LNCAP (cell line): ENCODE results near the gene CNTNAP2.

Experiments used
- CTCF ChIP-seq: fragments of 450-650 bp; IDR thresholded peaks from 2 replicates; pipeline ENCODE4 v1.5.1; 2017; ENCODE audit warnings: mild to moderate bottlenecking

CNTNAP2 gene

DNA sequence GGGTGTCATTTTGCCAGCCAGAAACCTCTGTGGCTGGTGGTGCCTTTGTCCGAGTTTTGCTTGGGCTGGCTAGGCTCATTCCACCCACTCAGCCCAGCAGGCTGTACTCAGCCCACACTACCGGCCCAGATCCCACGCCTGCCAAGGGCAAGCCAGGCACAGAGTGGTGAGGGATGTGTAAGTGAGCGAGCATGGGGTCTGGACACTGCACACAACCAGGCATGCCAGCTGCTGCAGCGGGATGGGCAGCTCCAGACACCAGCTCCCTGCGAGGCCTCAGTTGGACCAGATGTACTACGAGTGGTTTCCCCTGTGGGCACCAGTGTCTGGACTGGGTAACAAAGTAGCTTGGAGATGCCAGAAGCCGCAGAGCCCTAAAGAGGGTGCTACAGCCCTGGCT lies 2339.8 kb downstream of the CNTNAP2 start:
- TF ChIP-seq CTCF, result no peak

DNA sequence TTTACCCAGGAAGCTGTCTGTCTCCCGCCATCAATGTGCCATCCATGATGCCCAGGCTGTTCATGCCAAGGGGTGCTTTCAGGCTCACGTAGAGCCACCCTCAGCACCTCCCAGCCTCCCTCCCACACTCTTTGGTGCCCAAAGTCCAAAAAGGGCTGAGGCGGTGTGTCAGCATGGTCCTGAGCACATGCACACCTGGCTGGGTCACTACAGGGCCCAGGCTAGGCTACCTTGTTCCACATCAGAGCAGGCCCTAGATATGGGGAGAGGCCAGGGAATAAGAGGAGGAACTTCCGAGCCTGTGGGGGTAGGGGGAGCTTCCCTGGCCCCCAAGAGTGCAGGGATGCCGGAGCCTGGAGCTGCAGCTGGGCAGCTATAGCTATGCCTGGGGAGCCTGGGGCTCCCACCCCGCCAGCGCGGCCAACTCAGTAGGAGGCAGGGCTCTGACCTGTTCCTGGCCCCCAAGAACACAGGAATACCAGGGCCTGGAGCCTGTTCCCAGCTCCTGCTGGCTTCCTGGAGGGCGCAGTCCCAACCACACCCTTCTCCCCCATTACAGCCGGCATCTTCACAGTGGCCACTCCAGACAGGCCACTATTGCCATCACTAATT lies 2340.8 kb downstream of the CNTNAP2 start:
- TF ChIP-seq CTCF, result no peak

GRCh38 chr7:148458263-148458662 lies 2341.7 kb downstream of the CNTNAP2 start:
- TF ChIP-seq CTCF, result no peak

- no peak for TF ChIP-seq CTCF
Observed at GRCh38 chr7:148461392-148462179, 2345.0 kb downstream of the CNTNAP2 start.

- TF ChIP-seq CTCF, result no peak
Observed at GRCh38 chr7:148463210-148463609, 2346.6 kb downstream of the CNTNAP2 start.

- no peak for TF ChIP-seq CTCF
Observed at GRCh38 chr7:148464947-148465346, 2348.3 kb downstream of the CNTNAP2 start.

DNA sequence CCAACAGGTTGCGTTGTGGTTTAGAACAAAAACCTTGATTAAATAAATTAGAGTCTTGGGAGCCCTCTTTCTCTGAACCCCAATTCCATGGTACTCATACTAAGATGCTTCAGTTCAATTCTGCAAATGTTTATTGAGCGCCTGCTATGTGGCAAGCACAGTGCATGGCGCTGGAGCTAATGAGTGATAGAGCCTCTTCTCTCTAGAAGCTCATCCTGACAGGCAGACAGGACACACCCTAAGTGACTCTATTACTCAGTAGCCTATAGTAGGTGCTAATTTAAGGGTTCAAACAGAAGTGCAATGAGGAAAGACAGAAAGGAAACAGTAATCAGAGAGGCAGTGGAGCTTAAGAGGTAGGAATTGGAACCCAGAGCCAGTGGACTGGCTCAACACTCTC lies 2349.5 kb downstream of the CNTNAP2 start:
- TF ChIP-seq CTCF, result no peak
